Tibial artery (tissue), 4 donors: ENCODE data around the gene SLC6A17.

Source experiments
- DNase-seq, 2 donors: peaks; one replicate each; pipeline ENCODE4 v3.0.0-alpha.2; 2019
- H3K27ac ChIP-seq, 2 donors: fragments of 200-600 bp; sonication (generic) in 1 of 2; 1 replicate in 1 of 2; 2 replicates in 1 of 2; pipeline ENCODE4 v1.5.1; 2018 to 2019; ENCODE audit warnings: mild to moderate bottlenecking in 1 of 2
- H3K27me3 ChIP-seq, 2 donors: fragments of 200-600 bp; sonication (generic) in 1 of 2; one replicate each; pipeline versions ENCODE4 v1.5.1 to v1.6.0; 2016 to 2019
- H3K36me3 ChIP-seq, 3 donors: fragments of 200-600 bp; sonication (generic) in 2 of 3; one replicate each; pipeline ENCODE4 v1.5.1; 2016 to 2019; ENCODE audit warnings: mild to moderate bottlenecking in 2 of 3
- H3K4me1 ChIP-seq, 4 donors: fragments of 200-600 bp; sonication (generic) in 2 of 4; 1 replicate in 3 of 4; 2 replicates in 1 of 4; pipeline ENCODE4 v1.5.1; 2016 to 2019
- H3K4me3 ChIP-seq, 2 donors: fragments of 200-600 bp; sonication (generic) in 1 of 2; 1 replicate in 1 of 2; 2 replicates in 1 of 2; pipeline ENCODE4 v1.5.1; 2018 to 2019; ENCODE audit warnings: mild to moderate bottlenecking in 2 of 2
- H3K9me3 ChIP-seq, 3 donors: fragments of 200-600 bp; sonication (generic) in 1 of 3; one replicate each; pipeline ENCODE4 v1.5.1; 2016 to 2019
- intact Hi-C: fragments of 100-400 bp; cut with DNase I; formaldehyde crosslinking; loops from one replicate; pipeline ENCODE4 v1.15.0; 2023; ENCODE audit warnings: low total_unique reads
- TF ChIP-seq, protein P1 (sequence below), 2 experiments: fragments of 200-600 bp in 1 of 2; fragments of 450-650 bp in 1 of 2; IDR thresholded peaks; one replicate each; pipeline ENCODE4 v1.5.1; 2017 to 2019; ENCODE audit warnings: antibody characterized with exemption in 2 of 2, mild to moderate bottlenecking in 1 of 2, moderate library complexity in 1 of 2

The SLC6A17 gene

DNA sequence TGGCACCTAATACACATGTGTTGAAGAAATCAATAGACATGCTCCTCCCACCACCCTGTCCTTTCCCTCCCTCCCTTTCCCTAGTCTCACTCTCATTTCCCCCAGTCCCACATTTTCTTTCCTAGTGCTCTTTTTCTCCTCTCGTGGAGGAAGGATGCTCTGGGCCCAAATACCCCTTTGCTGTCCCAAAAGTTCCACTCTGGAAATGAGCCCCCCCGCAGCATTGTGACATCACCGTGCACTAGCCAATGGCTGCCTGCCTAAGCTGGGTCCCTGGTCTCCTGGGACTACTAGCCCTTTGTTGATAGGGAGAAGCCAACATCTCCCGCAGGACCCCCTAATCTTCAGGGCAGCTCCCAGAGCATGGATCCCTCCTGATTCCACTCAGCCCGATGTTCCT lies 38.2 kb upstream of the SLC6A17 start, which contains the start of gene UBL4B:
Gene UBL4B (plus strand): TSS at position 301 of the 400 bp plus-strand sequence. CDS start 92 bp downstream, at position 393.
- no peak within 1 kb of the TSS for H3K4me3 ChIP-seq
- peaks cover 0 to 7% of the 10 kb centered on the region in 2 donors for H3K27me3 ChIP-seq
- H3K36me3 ChIP-seq: no peaks in the 10 kb centered on the region
- TF ChIP-seq, protein P1, sequence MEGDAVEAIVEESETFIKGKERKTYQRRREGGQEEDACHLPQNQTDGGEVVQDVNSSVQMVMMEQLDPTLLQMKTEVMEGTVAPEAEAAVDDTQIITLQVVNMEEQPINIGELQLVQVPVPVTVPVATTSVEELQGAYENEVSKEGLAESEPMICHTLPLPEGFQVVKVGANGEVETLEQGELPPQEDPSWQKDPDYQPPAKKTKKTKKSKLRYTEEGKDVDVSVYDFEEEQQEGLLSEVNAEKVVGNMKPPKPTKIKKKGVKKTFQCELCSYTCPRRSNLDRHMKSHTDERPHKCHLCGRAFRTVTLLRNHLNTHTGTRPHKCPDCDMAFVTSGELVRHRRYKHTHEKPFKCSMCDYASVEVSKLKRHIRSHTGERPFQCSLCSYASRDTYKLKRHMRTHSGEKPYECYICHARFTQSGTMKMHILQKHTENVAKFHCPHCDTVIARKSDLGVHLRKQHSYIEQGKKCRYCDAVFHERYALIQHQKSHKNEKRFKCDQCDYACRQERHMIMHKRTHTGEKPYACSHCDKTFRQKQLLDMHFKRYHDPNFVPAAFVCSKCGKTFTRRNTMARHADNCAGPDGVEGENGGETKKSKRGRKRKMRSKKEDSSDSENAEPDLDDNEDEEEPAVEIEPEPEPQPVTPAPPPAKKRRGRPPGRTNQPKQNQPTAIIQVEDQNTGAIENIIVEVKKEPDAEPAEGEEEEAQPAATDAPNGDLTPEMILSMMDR (IDR thresholded peaks at IDR 0.05): no peak
- no peak within 1 kb of the TSS for H3K27ac ChIP-seq
- no peaks in the 10 kb centered on the region for H3K4me1 ChIP-seq
- no peak for DNase-seq
- H3K9me3 ChIP-seq: no peaks in the 10 kb centered on the region
- intact Hi-C loops: no loop called here

DNA sequence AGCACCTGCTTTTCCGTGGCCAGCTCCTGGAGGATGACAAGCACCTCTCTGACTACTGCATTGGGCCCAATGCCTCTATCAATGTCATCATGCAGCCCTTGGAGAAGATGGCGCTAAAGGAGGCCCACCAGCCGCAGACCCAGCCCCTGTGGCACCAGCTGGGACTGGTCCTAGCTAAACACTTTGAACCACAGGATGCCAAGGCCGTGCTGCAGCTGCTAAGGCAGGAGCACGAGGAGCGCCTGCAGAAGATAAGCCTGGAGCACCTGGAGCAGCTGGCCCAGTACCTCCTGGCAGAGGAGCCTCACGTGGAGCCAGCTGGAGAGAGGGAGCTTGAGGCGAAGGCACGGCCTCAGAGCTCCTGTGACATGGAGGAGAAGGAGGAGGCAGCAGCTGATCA lies 37.6 kb upstream of the SLC6A17 start:
- Histone ChIP-seq H3K36me3 (no peaks in the 10 kb centered on the region), H3K27me3 (peaks cover 0 to 7% of the 10 kb centered on the region in 2 donors), H3K4me3 (no peak overlapping the region), H3K27ac (no peak overlapping the region), H3K9me3 (no peaks in the 10 kb centered on the region), H3K4me1 (no peaks in the 10 kb centered on the region)
- DNase-seq: no peak
- TF ChIP-seq, protein P1 (IDR thresholded peaks at IDR 0.05): no peak
- intact Hi-C loops: no loop called here

DNA sequence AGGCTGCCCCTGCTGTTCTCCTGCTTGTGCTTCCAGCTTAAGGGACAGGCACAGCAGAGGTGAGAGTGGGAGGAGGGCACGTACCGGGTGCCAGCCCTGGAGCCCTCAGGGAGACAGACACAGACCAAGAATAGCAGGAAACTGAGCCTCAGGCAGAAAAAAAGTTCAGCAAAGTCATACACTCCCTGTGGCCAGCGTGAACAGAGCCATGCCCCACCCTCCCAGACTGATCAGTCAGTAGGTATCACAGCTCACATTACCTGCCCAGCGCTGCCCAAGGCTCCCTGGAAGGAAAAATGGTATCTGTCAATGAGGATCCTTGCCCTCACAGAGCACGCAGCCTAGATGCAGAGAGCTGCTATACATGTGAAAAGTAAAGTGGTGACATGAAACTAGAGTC lies 36.7 kb upstream of the SLC6A17 start:
- intact Hi-C loops: no loop called here
- no peaks in the 10 kb centered on the region for H3K4me1 ChIP-seq
- peaks cover 0 to 7% of the 10 kb centered on the region in 2 donors for H3K27me3 ChIP-seq
- H3K27ac ChIP-seq: no peak overlapping the region
- no peaks in the 10 kb centered on the region for H3K36me3 ChIP-seq
- no peak for DNase-seq
- no peaks in the 10 kb centered on the region for H3K9me3 ChIP-seq
- TF ChIP-seq, protein P1 (IDR thresholded peaks at IDR 0.05): no peak
- H3K4me3 ChIP-seq: no peak overlapping the region

DNA sequence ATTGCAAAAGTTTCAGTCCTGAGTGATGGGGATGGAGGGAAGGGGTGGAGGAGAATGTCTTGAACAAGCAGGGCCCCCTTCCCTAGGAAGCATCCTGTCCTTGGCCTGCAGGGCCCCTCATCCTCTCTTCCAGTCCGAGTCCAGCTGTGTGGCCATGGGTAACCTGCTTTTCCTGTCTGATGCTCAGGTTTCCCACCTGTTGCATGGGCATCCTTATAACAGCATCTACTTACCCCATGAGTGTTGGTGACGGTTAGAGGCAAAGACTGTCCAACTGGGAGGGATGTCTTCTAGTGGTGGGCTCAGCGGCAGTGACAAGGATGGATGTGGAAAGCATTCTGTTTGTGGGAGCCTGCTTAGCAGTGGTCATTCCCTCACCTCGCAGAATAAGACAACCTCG lies 36.1 kb upstream of the SLC6A17 start:
- Histone ChIP-seq H3K36me3 (no peaks in the 10 kb centered on the region), H3K9me3 (no peaks in the 10 kb centered on the region), H3K4me3 (no peak overlapping the region), H3K27me3 (peaks cover 0 to 7% of the 10 kb centered on the region in 2 donors), H3K4me1 (no peaks in the 10 kb centered on the region), H3K27ac (no peak overlapping the region)
- TF ChIP-seq, protein P1 (IDR thresholded peaks at IDR 0.05): no peak
- intact Hi-C loops: no loop called here
- DNase-seq: no peak

DNA sequence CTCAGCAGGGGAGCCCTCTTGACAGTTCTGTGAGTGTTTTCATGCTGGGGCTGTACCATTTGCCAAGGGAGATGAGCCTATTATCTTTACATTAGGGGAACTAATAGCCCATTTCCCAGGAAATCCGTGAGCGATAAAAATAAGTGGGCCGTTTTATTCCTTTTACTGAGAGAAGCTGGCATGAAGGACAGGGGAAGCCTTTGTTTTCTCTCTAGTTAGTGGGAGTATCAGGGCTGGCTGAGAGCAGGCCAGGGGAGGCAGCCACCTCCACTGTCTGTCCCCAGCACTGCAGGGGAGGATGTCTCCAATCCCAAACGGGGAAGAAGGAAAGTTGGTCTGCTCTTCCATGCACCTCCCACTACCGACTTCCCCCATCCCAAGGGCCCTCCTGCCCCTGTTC lies 35.5 kb upstream of the SLC6A17 start:
- no peaks in the 10 kb centered on the region for H3K36me3 ChIP-seq
- H3K27ac ChIP-seq: no peak overlapping the region
- intact Hi-C loops: no loop called here
- no peaks in the 10 kb centered on the region for H3K9me3 ChIP-seq
- H3K4me1 ChIP-seq: no peaks in the 10 kb centered on the region
- no peak overlapping the region for H3K4me3 ChIP-seq
- TF ChIP-seq, protein P1 (IDR thresholded peaks at IDR 0.05): no peak
- peaks cover 0 to 5% of the 10 kb centered on the region in 2 donors for H3K27me3 ChIP-seq
- no peak for DNase-seq
